Heart left ventricle (tissue), 13 donors: ENCODE results near the gene ZNF474.

Experiments used
- POLR2A ChIP-seq, 2 donors: fragments of 450-650 bp; IDR thresholded peaks; one replicate each; pipeline ENCODE4 v1.6.1; 2017; ENCODE audit warnings: antibody characterized with exemption in 2 of 2, mild to moderate bottlenecking in 2 of 2, moderate library complexity in 2 of 2
- TF ChIP-seq, protein P1 (sequence below), 12 donors: fragments of 200-600 bp; sonication (generic) in 4 of 12; IDR thresholded peaks; one replicate each; pipeline versions ENCODE4 v1.5.0 to v1.8.0; 2018 to 2022; ENCODE audit warnings: antibody characterized with exemption in 12 of 12, mild to moderate bottlenecking in 5 of 12
- donor health status: ischemic (EF 13 %, LVEDD 7.1; RV severe dilation, severe dysfunction).
- donor health status: DM: no; HTN: yes; CAD: no.
- donor health status: DM: no; HTN: no; CAD: no.
- donor health status: ischemic (EF 25% LVEDD 6.9; RV normal size, moderate dysfunction).
- donor health status: ischemic (EF 25% LVEDD 5.7; RV mildly dilated, moderate dysfunction).
- donor health status: ischemic (EF 35%, LVEDD 5.7; RV mildly dilated, moderate dysfunction).
- donor health status: nonischemic (EF 11% LVEDD 7.7; RV severe dilation, severe dysfunction).
- donor health status: DM: yes; HTN: yes; CAD: no.
- donor health status: PGD.
- donor health status: ischemic (EF 29% LVEDD 5.4; RV normal size, mild dysfunction).
- donor health status: nonischemic (EF 23%, LVEDD 6.1; RV moderate dilation, normal function).

- TF ChIP-seq, protein P1, sequence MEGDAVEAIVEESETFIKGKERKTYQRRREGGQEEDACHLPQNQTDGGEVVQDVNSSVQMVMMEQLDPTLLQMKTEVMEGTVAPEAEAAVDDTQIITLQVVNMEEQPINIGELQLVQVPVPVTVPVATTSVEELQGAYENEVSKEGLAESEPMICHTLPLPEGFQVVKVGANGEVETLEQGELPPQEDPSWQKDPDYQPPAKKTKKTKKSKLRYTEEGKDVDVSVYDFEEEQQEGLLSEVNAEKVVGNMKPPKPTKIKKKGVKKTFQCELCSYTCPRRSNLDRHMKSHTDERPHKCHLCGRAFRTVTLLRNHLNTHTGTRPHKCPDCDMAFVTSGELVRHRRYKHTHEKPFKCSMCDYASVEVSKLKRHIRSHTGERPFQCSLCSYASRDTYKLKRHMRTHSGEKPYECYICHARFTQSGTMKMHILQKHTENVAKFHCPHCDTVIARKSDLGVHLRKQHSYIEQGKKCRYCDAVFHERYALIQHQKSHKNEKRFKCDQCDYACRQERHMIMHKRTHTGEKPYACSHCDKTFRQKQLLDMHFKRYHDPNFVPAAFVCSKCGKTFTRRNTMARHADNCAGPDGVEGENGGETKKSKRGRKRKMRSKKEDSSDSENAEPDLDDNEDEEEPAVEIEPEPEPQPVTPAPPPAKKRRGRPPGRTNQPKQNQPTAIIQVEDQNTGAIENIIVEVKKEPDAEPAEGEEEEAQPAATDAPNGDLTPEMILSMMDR (IDR thresholded peaks at IDR 0.05): no peak
- TF ChIP-seq POLR2A (IDR thresholded peaks at IDR 0.05): no peak
Observed at GRCh38 chr5:122145906-122146305, 16.6 kb downstream of the ZNF474 start.
